Karpas-422 (cell line): ENCODE results near the gene DLG1. TPM values are rescaled to one million over a fixed set of nuclear protein-coding genes. Genes with fewer than 3 reads are reported as not detected.

Experiments
- DNase-seq: peaks from one replicate; pipeline ENCODE4 v3.0.0-alpha.2; 2015
- H2AFZ ChIP-seq: fragments of 200-600 bp; sonication (generic); 2 replicates; pipeline ENCODE4 v1.6.1; 2014; ENCODE audit warnings: antibody characterized with exemption, low read length, mixed read lengths
- H3K27ac ChIP-seq: fragments of 200-600 bp; sonication (generic); 2 replicates; pipeline ENCODE4 v1.5.1; 2014; ENCODE audit warnings: mild to moderate bottlenecking, low read length, moderate library complexity
- H3K27me3 ChIP-seq: fragments of 200-600 bp; sonication (generic); 2 replicates; pipeline ENCODE4 v1.6.1; 2014; ENCODE audit warnings: low read length, mixed read lengths
- H3K36me3 ChIP-seq: fragments of 200-600 bp; sonication (generic); 2 replicates; pipeline ENCODE4 v1.6.1; 2014; ENCODE audit warnings: low read length, mixed read lengths; ENCODE audit not compliant: insufficient read depth
- H3K4me1 ChIP-seq: fragments of 200-600 bp; sonication (generic); 2 replicates; pipeline ENCODE4 v1.6.1; 2014; ENCODE audit warnings: mild to moderate bottlenecking, low read length, mixed read lengths
- H3K4me2 ChIP-seq: fragments of 200-600 bp; sonication (generic); 2 replicates; pipeline ENCODE4 v1.6.1; 2014; ENCODE audit warnings: low read length, low read depth, mild to moderate bottlenecking; ENCODE audit not compliant: poor library complexity, severe bottlenecking
- H3K4me3 ChIP-seq: fragments of 200-600 bp; sonication (generic); 2 replicates; pipeline ENCODE4 v1.5.1; 2014; ENCODE audit warnings: mild to moderate bottlenecking, antibody characterized with exemption, low read length, mixed read lengths
- H3K79me2 ChIP-seq: fragments of 200-600 bp; sonication (generic); 2 replicates; pipeline ENCODE4 v1.6.1; 2014; ENCODE audit warnings: mild to moderate bottlenecking, low read length, mixed read lengths
- H3K9ac ChIP-seq: fragments of 200-600 bp; sonication (generic); 2 replicates; pipeline ENCODE4 v1.6.0; 2014; ENCODE audit warnings: low read length
- H3K9me2 ChIP-seq: fragments of 200-600 bp; sonication (generic), shearing (Covaris generic); replicated peaks from 2 replicates; pipeline ENCODE4 v1.6.0; 2014; ENCODE audit warnings: mild to moderate bottlenecking, low read length, moderate library complexity; ENCODE audit not compliant: insufficient read depth
- H3K9me3 ChIP-seq: fragments of 300-700, 200-600 bp; sonication (generic); 2 replicates; pipeline ENCODE4 v1.6.1; 2014; ENCODE audit warnings: low read length, mixed read lengths
- H4K20me1 ChIP-seq: fragments of 200-600 bp; sonication (generic); 2 replicates; pipeline ENCODE4 v1.6.1; 2014; ENCODE audit warnings: mild to moderate bottlenecking, antibody characterized with exemption, low read length, low read depth; ENCODE audit not compliant: insufficient read depth
- total RNA-seq: library from RNA; depleted of rRNA; stranded (reverse); fragments of >200 nt; shearing (Covaris generic); gene quantifications from 2 replicates; pipeline ENCODE4 v1.2.3, GENCODE V29; 2014; ENCODE audit warnings: low replicate concordance

DLG1 gene
- total RNA-seq, 1 experiment from 2014 or later, result 92.6 TPM

DNA sequence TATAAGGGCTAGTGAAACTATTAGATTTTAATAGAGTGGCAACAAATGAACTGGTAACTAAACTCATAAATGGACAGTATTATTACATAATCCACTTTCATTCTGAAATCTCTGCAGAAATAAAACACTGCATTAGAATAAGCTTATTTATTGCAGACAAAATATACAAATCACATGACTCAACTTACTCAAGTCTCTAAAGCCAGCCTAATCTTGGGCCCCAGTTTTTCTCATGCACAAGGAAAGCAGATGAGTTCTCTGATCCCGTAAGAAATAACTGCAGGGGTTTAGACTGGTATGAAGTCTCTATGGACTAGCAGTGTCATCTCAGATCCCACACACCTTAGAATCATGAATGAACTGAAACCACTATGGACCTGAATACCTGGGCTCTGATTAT lies 5.8 kb downstream of the DLG1 start:
- Histone ChIP-seq H2AFZ (no peak overlapping the region), H3K36me3 (peaks cover 69% of the 10 kb centered on the region), H3K79me2 (peaks cover 94% of the 10 kb centered on the region), H3K9me3 (no peaks in the 10 kb centered on the region), H3K27me3 (no peaks in the 10 kb centered on the region), H3K27ac (no peak overlapping the region), H3K4me1 (peaks cover 33% of the 10 kb centered on the region), H3K9me2 (no peaks in the 10 kb centered on the region), H3K4me2 (no peak overlapping the region), H4K20me1 (peaks cover 8% of the 10 kb centered on the region; the same call in 1 of the 2 replicates), H3K4me3 (no peak overlapping the region), H3K9ac (no peak overlapping the region)
- DNase-seq, result no peak

- H4K20me1 ChIP-seq, result peaks cover 6% of the 10 kb centered on the region; the same call in 1 of the 2 replicates
- no peak overlapping the region for H3K4me3 ChIP-seq
- no peaks in the 10 kb centered on the region for H3K9me3 ChIP-seq
- no peak for DNase-seq
- H3K36me3 ChIP-seq, result peaks cover 74% of the 10 kb centered on the region
- H3K27me3 ChIP-seq, result no peaks in the 10 kb centered on the region
- H3K79me2 ChIP-seq, result peaks cover 94% of the 10 kb centered on the region
- no peaks in the 10 kb centered on the region for H3K9me2 ChIP-seq
- H3K9ac ChIP-seq, result no peak overlapping the region
- H3K4me2 ChIP-seq, result no peak overlapping the region
- H3K4me1 ChIP-seq, result peaks cover 33% of the 10 kb centered on the region
- H2AFZ ChIP-seq, result no peak overlapping the region
- H3K27ac ChIP-seq, result no peak overlapping the region
These were observed 6.2 kb downstream of the DLG1 start for GRCh38 chr3:197292083-197292646.

DNA sequence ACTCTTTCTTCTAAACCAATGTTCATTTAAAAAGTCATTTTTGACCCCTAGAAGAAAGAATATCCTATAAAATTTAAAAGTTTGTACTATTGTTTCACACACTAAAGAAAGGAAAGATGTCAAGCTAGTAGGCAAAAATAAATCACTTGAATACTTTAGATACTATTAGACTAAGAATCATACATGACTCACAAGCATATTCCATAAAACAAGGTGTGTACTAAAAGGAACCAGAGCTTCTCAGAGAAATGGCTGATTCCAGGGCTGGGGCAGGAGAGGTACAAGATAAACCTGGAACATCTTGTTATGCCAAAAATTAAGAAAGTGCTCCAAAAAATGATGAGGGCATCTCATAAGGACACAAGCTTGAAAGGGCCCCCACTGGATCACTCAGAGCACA lies 8.7 kb downstream of the DLG1 start:
- Histone ChIP-seq H3K9me2 (no peaks in the 10 kb centered on the region), H3K4me3 (no peak overlapping the region), H3K79me2 (peaks cover 94% of the 10 kb centered on the region), H3K9me3 (no peaks in the 10 kb centered on the region), H3K27ac (no peak overlapping the region), H3K9ac (no peak overlapping the region), H3K4me2 (no peak overlapping the region), H3K27me3 (no peaks in the 10 kb centered on the region), H4K20me1 (no peaks in the 10 kb centered on the region), H3K4me1 (peaks cover 11% of the 10 kb centered on the region), H3K36me3 (peaks cover 76% of the 10 kb centered on the region), H2AFZ (no peak overlapping the region)
- DNase-seq, result no peak

GRCh38 chr3:197286678-197287077 lies 11.7 kb downstream of the DLG1 start:
- H3K79me2 ChIP-seq, result peaks cover 91% of the 10 kb centered on the region

GRCh38 chr3:197285557-197285956 lies 12.9 kb downstream of the DLG1 start:
- Histone ChIP-seq H3K4me1 (no peaks in the 10 kb centered on the region), H3K36me3 (peaks cover 68% of the 10 kb centered on the region), H3K27me3 (no peaks in the 10 kb centered on the region), H3K4me2 (no peak overlapping the region), H2AFZ (no peak overlapping the region), H3K9me3 (no peaks in the 10 kb centered on the region), H3K9ac (no peak overlapping the region), H4K20me1 (no peaks in the 10 kb centered on the region), H3K79me2 (peaks cover 91% of the 10 kb centered on the region), H3K27ac (no peak overlapping the region), H3K9me2 (no peaks in the 10 kb centered on the region), H3K4me3 (no peak overlapping the region)
- no peak for DNase-seq

More at GRCh38 chr3:197286678-197287077, 11.7 kb downstream of the DLG1 start:
- no peak overlapping the region for H3K9ac ChIP-seq
- H3K9me2 ChIP-seq, result no peaks in the 10 kb centered on the region
- H3K4me2 ChIP-seq, result no peak overlapping the region
- H4K20me1 ChIP-seq, result no peaks in the 10 kb centered on the region
- H3K4me1 ChIP-seq, result no peaks in the 10 kb centered on the region
- no peak overlapping the region for H3K4me3 ChIP-seq
- no peaks in the 10 kb centered on the region for H3K9me3 ChIP-seq
- H2AFZ ChIP-seq, result no peak overlapping the region
- no peak overlapping the region for H3K27ac ChIP-seq
- DNase-seq, result no peak
- H3K27me3 ChIP-seq, result no peaks in the 10 kb centered on the region
- peaks cover 68% of the 10 kb centered on the region for H3K36me3 ChIP-seq

DNA sequence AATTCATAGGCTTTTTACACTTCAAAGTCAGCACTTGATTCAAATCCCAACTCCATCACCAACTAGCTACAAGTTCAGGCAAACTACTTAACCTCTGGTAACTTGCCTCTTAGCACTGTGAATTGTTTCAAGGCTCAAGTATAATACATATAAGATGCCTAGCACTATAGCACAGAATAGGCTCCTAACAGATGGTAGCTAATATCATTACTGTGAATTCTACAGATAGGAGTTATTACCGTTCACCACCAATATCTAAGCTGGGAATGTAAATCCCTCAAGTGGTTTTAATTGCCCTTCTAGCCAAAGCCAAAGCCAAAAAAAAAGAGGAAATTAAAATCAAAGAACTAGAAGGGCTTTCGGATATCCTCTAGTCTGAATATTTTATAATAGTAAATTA lies 15.4 kb downstream of the DLG1 start:
- Histone ChIP-seq H4K20me1 (no peaks in the 10 kb centered on the region), H3K79me2 (peaks cover 95% of the 10 kb centered on the region)

DNA sequence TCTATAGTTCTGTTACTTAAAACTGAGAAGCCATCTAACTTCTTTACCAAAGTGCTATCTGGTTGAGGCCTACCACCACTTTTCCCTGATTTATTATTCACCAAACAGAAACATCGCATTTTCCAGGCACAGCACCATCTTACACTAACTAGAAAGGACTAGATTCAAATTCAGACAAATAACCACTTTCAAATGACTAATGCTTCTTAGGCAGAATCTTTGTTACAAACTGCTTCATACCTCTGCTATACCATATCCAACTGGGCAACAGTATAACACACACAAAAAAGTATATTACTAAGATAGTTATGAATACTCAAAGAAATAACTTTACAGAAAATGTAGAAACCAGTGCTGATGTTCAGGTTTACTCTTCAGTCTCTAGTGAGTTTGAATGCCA lies 16.6 kb downstream of the DLG1 start:
- Histone ChIP-seq H3K4me3 (no peak overlapping the region), H3K9me2 (no peaks in the 10 kb centered on the region), H3K9me3 (no peaks in the 10 kb centered on the region), H3K4me2 (no peak overlapping the region), H3K4me1 (peaks cover 20% of the 10 kb centered on the region), H3K27me3 (no peaks in the 10 kb centered on the region), H4K20me1 (no peaks in the 10 kb centered on the region), H2AFZ (no peak overlapping the region), H3K27ac (no peak overlapping the region), H3K9ac (no peak overlapping the region), H3K36me3 (peaks cover 58% of the 10 kb centered on the region), H3K79me2 (peaks cover 96% of the 10 kb centered on the region)
- DNase-seq, result no peak

More for the DNA sequence above, 15.4 kb downstream of the DLG1 start:
- no peak overlapping the region for H3K9ac ChIP-seq
- DNase-seq, result no peak
- H3K27me3 ChIP-seq, result no peaks in the 10 kb centered on the region
- peaks cover 10% of the 10 kb centered on the region for H3K4me1 ChIP-seq
- H3K27ac ChIP-seq, result no peak overlapping the region
- H3K36me3 ChIP-seq, result peaks cover 64% of the 10 kb centered on the region
- no peaks in the 10 kb centered on the region for H3K9me2 ChIP-seq
- no peak overlapping the region for H3K4me3 ChIP-seq
- H2AFZ ChIP-seq, result no peak overlapping the region
- no peak overlapping the region for H3K4me2 ChIP-seq
- no peaks in the 10 kb centered on the region for H3K9me3 ChIP-seq

DNA sequence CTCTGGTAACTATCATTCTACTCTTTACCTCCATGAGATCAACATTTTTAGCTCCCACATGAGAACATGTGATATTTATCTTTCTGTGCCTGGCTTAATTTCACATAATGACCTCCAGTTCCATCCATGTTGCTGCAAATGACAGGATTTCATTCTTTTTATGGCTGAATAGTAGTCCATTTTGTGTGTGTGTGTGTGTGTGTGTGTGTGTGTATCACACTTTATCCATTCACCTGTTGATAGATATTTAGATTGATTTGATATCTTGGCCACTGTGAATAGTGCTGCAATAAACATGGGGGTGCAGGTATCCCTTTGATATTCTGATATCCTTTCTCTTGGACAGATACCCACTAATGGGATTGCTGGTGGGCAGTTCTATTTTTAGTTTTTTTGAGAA lies 18.3 kb downstream of the DLG1 start:
- H3K9me3 ChIP-seq, result no peaks in the 10 kb centered on the region
- H3K9ac ChIP-seq, result no peak overlapping the region
- H3K4me1 ChIP-seq, result peaks cover 35% of the 10 kb centered on the region
- H3K9me2 ChIP-seq, result no peaks in the 10 kb centered on the region
- H4K20me1 ChIP-seq, result no peaks in the 10 kb centered on the region
- peaks cover 49% of the 10 kb centered on the region for H3K36me3 ChIP-seq
- H3K27ac ChIP-seq, result no peak overlapping the region
- peaks cover 93% of the 10 kb centered on the region for H3K79me2 ChIP-seq
- DNase-seq, result no peak
- H3K4me2 ChIP-seq, result no peak overlapping the region
- H3K27me3 ChIP-seq, result no peaks in the 10 kb centered on the region
- no peak overlapping the region for H3K4me3 ChIP-seq
- no peak overlapping the region for H2AFZ ChIP-seq
